ENCODE measurements around the gene OTUD4. TPM values are rescaled to one million over a fixed set of nuclear protein-coding genes. Genes with fewer than 3 reads are reported as not detected.

The OTUD4 gene
- total RNA-seq, 1 experiment from 2014 or later = 44.2 TPM

- H3K27me3 ChIP-seq (replicated peaks; ENCODE audit: insufficient read depth, low read depth, low read length, poor library complexity) = no peaks in the 10 kb centered on the region
- peaks cover 30% of the 10 kb centered on the region for H3K36me3 ChIP-seq (ENCODE audit: insufficient read depth, low read length, poor library complexity, severe bottlenecking)
- BruUV-seq (replicated peaks) = no TSS peak
- H3K4me3 ChIP-seq (ENCODE audit: low read depth, low read length, poor library complexity, severe bottlenecking) = no peak overlapping the region
- CTCF ChIA-PET = no interaction called here
- H3K4me1 ChIP-seq (ENCODE audit: insufficient read depth, low read length, poor library complexity, severe bottlenecking) = peaks cover 4% of the 10 kb centered on the region
- POLR2A ChIA-PET (ENCODE audit: low non-redundant PET) = no interaction called here
- intact Hi-C loops (cut with micrococcal nuclease; ENCODE audit: unreplicated experiment) = no loop called here
- TF ChIP-seq EZH2 (IDR thresholded peaks at IDR 0.05; ENCODE audit: borderline replicate concordance, low read depth, low read length, poor library complexity, severe bottlenecking) = no peak
- no peak for TF ChIP-seq CTCF (conservative IDR thresholded peaks at IDR 0.05; ENCODE audit: low read depth, low read length)
- H3K9me3 ChIP-seq (ENCODE audit: low read depth, low read length, poor library complexity, severe bottlenecking) = no peaks in the 10 kb centered on the region
- H3K27ac ChIP-seq (ENCODE audit: low read depth, low read length, poor library complexity, severe bottlenecking) = no peak overlapping the region
- DNase-seq (ENCODE audit: low spot score) = no peak
Observed at GRCh38 chr4:145131848-145132247, 48.5 kb downstream of the OTUD4 start.

- peak overlapping the region; percentile 40 for H3K27ac ChIP-seq (ENCODE audit: low read depth, low read length, poor library complexity, severe bottlenecking)
- no TSS peak for BruUV-seq (replicated peaks)
- TF ChIP-seq CTCF (conservative IDR thresholded peaks at IDR 0.05; ENCODE audit: low read depth, low read length) (no peak), EZH2 (IDR thresholded peaks at IDR 0.05; ENCODE audit: borderline replicate concordance, low read depth, low read length, poor library complexity, severe bottlenecking) (no peak)
- no peaks in the 10 kb centered on the region for H3K9me3 ChIP-seq (ENCODE audit: low read depth, low read length, poor library complexity, severe bottlenecking)
- peaks cover 40% of the 10 kb centered on the region for H3K36me3 ChIP-seq (ENCODE audit: insufficient read depth, low read length, poor library complexity, severe bottlenecking)
- no peak overlapping the region for H3K4me3 ChIP-seq (ENCODE audit: low read depth, low read length, poor library complexity, severe bottlenecking)
- DNase-seq (ENCODE audit: low spot score) = no peak
- H3K27me3 ChIP-seq (replicated peaks; ENCODE audit: insufficient read depth, low read depth, low read length, poor library complexity) = no peaks in the 10 kb centered on the region
- peaks cover 4% of the 10 kb centered on the region for H3K4me1 ChIP-seq (ENCODE audit: insufficient read depth, low read length, poor library complexity, severe bottlenecking)
- intact Hi-C loops (cut with micrococcal nuclease; ENCODE audit: unreplicated experiment) = no loop called here
- POLR2A ChIA-PET (ENCODE audit: low non-redundant PET) = no interaction called here
- CTCF ChIA-PET = no interaction called here
Observed at GRCh38 chr4:145130788-145131399, 49.5 kb downstream of the OTUD4 start.

- H3K9me3 ChIP-seq (ENCODE audit: low read depth, low read length, poor library complexity, severe bottlenecking) = no peaks in the 10 kb centered on the region
- no peaks in the 10 kb centered on the region for H3K27me3 ChIP-seq (replicated peaks; ENCODE audit: insufficient read depth, low read depth, low read length, poor library complexity)
- ChIA-PET POLR2A (ENCODE audit: low non-redundant PET) (no interaction called here), CTCF (no interaction called here)
- no TSS peak for BruUV-seq (replicated peaks)
- H3K27ac ChIP-seq (ENCODE audit: low read depth, low read length, poor library complexity, severe bottlenecking) = no peak overlapping the region
- no peak overlapping the region for H3K4me3 ChIP-seq (ENCODE audit: low read depth, low read length, poor library complexity, severe bottlenecking)
- H3K36me3 ChIP-seq (ENCODE audit: insufficient read depth, low read length, poor library complexity, severe bottlenecking) = peaks cover 47% of the 10 kb centered on the region
- peaks cover 4% of the 10 kb centered on the region for H3K4me1 ChIP-seq (ENCODE audit: insufficient read depth, low read length, poor library complexity, severe bottlenecking)
- no peak for DNase-seq (ENCODE audit: low spot score)
- TF ChIP-seq EZH2 (IDR thresholded peaks at IDR 0.05; ENCODE audit: borderline replicate concordance, low read depth, low read length, poor library complexity, severe bottlenecking) (no peak), CTCF (conservative IDR thresholded peaks at IDR 0.05; ENCODE audit: low read depth, low read length) (no peak)
- intact Hi-C loops (cut with micrococcal nuclease; ENCODE audit: unreplicated experiment) = no loop called here
Observed at GRCh38 chr4:145130130-145130529, 50.3 kb downstream of the OTUD4 start.
